Esophagus squamous epithelium (tissue), 5 donors: ENCODE measurements around the gene TCOF1. TPM values are rescaled to one million over a fixed set of nuclear protein-coding genes. Genes with fewer than 3 reads are reported as not detected.

Experiments used
- DNase-seq: peaks from one replicate; lab custom pipeline; 2025; lab: John Stamatoyannopoulos, UW
- H3K27ac ChIP-seq, 4 donors: fragments of 200-600 bp; sonication (generic); one replicate each; pipeline ENCODE4 v1.5.1; 2016 to 2019; ENCODE audit warnings: mild to moderate bottlenecking in 1 of 4
- H3K27me3 ChIP-seq, 4 donors: fragments of 200-600 bp; sonication (generic); 1 replicate in 3 of 4; 2 replicates in 1 of 4; pipeline versions ENCODE4 v1.5.1 to v1.6.0; 2017 to 2021; ENCODE audit warnings: antibody characterized with exemption in 1 of 4
- H3K36me3 ChIP-seq, 3 donors: fragments of 200-600 bp; sonication (generic); one replicate each; pipeline ENCODE4 v1.5.1; 2016 to 2019
- H3K4me1 ChIP-seq, 3 donors: fragments of 200-600 bp; sonication (generic); one replicate each; pipeline ENCODE4 v1.5.1; 2017 to 2019
- H3K4me3 ChIP-seq, 4 donors: fragments of 200-600 bp; sonication (generic); 1 replicate in 3 of 4; 2 replicates in 1 of 4; pipeline ENCODE4 v1.5.1; 2016 to 2019; ENCODE audit warnings: mild to moderate bottlenecking in 2 of 4, moderate library complexity in 1 of 4
- H3K9me3 ChIP-seq, 3 donors: fragments of 200-600 bp; sonication (generic); one replicate each; pipeline ENCODE4 v1.5.1; 2016 to 2019
- CTCF ChIP-seq, 6 experiments: fragments of 450-650 bp in 4 of 6; fragments of 200-600 bp in 2 of 6; sonication (generic) in 2 of 6; IDR thresholded peaks; one replicate each; pipeline ENCODE4 v1.5.1; 2016 to 2019; ENCODE audit warnings: antibody characterized with exemption in 6 of 6, mild to moderate bottlenecking in 4 of 6, moderate library complexity in 4 of 6
- POLR2A ChIP-seq, 4 donors: fragments of 450-650 bp; IDR thresholded peaks; one replicate each; pipeline ENCODE4 v1.6.1; 2017; ENCODE audit warnings: antibody characterized with exemption in 4 of 4, mild to moderate bottlenecking in 4 of 4, moderate library complexity in 3 of 4
- WGBS, 2 donors: methylation state at CpG; one replicate each; pipeline ENCODE4 v1.1.5; 2018; 5-methylcytosine and 5-hydroxymethylcytosine counted together
- intact Hi-C: fragments of 100-400 bp; cut with DNase I; formaldehyde crosslinking; loops from one replicate; pipeline ENCODE4 v1.15.0; 2022
- total RNA-seq, 4 donors: library from RNA; depleted of rRNA; stranded (reverse); fragments of >200 nt; gene quantifications; one replicate each; pipeline ENCODE4 v1.1.0, GENCODE V29; 2016
- donor health status: DM: yes; HTN: yes; CAD: no.

Gene TCOF1
- total RNA-seq, 4 donors from 2014 or later = 18.2 to 41.4 (median 24.8) TPM

GRCh38 chr5:150356575-150357294, 762 bp upstream of the TCOF1 start:
- Histone ChIP-seq H3K4me3 (peak overlapping the region; percentile 62 to 83 (median 74)), H3K27me3 (no peaks in the 10 kb centered on the region), H3K27ac (peak overlapping the region in 3 of 4 donors; percentile 48 to 83 (median 67)), H3K9me3 (no peaks in the 10 kb centered on the region), H3K4me1 (peaks cover 12 to 27% (median 15%) of the 10 kb centered on the region in 3 donors), H3K36me3 (peaks cover 0 to 20% (median 1%) of the 10 kb centered on the region in 3 donors)
- DNase-seq = no peak
- intact Hi-C loops = loop anchor here (10.0 kb wide), 1 partner anchor 82 kb away; no protein-coding TSS in a partner anchor
- TF ChIP-seq CTCF (IDR thresholded peaks at IDR 0.05) (no peak), POLR2A (IDR thresholded peaks at IDR 0.05) (no peak)
- 54 to 59% methylated on average over 7 to 10 of the region's 10 CpGs for WGBS, 2 donors

GRCh38 chr5:150358261-150359095, 981 bp downstream of the TCOF1 start:
- intact Hi-C loops = loop anchor here (10.0 kb wide), 1 partner anchor 84 kb away; no protein-coding TSS in a partner anchor
- no peak for DNase-seq

GRCh38 chr5:150361301-150361700, 3.8 kb downstream of the TCOF1 start:
- H3K27me3 ChIP-seq = no peaks in the 10 kb centered on the region
- intact Hi-C loops = no loop called here
- TF ChIP-seq POLR2A (IDR thresholded peaks at IDR 0.05) = no peak
- H3K36me3 ChIP-seq = peaks cover 11 to 66% (median 12%) of the 10 kb centered on the region in 3 donors
- DNase-seq = no peak
- H3K4me3 ChIP-seq = no peak overlapping the region
- H3K27ac ChIP-seq = no peak overlapping the region
- H3K9me3 ChIP-seq = no peaks in the 10 kb centered on the region
- peaks cover 12 to 27% (median 15%) of the 10 kb centered on the region in 3 donors for H3K4me1 ChIP-seq
- WGBS, 2 donors = 83 to 88% methylated on average over 1 of the region's 1 CpG

More at GRCh38 chr5:150358261-150359095, 981 bp downstream of the TCOF1 start:
- Histone ChIP-seq H3K27ac (peak overlapping the region; percentile 64 to 83 (median 75)), H3K9me3 (no peaks in the 10 kb centered on the region), H3K36me3 (peaks cover 0 to 38% (median 5%) of the 10 kb centered on the region in 3 donors), H3K27me3 (no peaks in the 10 kb centered on the region), H3K4me1 (peaks cover 12 to 27% (median 15%) of the 10 kb centered on the region in 3 donors), H3K4me3 (peak overlapping the region; percentile 62 to 83 (median 74))
- no peak for TF ChIP-seq CTCF (IDR thresholded peaks at IDR 0.05)
- WGBS, 2 donors = 19 to 33% methylated on average over 9 to 19 of the region's 23 CpGs

- TF ChIP-seq CTCF (IDR thresholded peaks at IDR 0.05) (no peak), POLR2A (IDR thresholded peaks at IDR 0.05) (no peak)
- H3K27ac ChIP-seq = no peak overlapping the region
- intact Hi-C loops = no loop called here
- no peak overlapping the region for H3K4me3 ChIP-seq
- no peaks in the 10 kb centered on the region for H3K9me3 ChIP-seq
- H3K4me1 ChIP-seq = peaks cover 4 to 15% (median 12%) of the 10 kb centered on the region in 3 donors
- peaks cover 11 to 82% (median 18%) of the 10 kb centered on the region in 3 donors for H3K36me3 ChIP-seq
- WGBS, 2 donors = 89 to 92% methylated on average over 2 of the region's 2 CpGs
- no peak for DNase-seq
- no peaks in the 10 kb centered on the region for H3K27me3 ChIP-seq
Observed at GRCh38 chr5:150363185-150363584, 5.7 kb downstream of the TCOF1 start.

GRCh38 chr5:150364004-150364403, 6.5 kb downstream of the TCOF1 start:
- no peak for DNase-seq
- H3K27me3 ChIP-seq = no peaks in the 10 kb centered on the region
- H3K4me1 ChIP-seq = peaks cover 0 to 7% (median 4%) of the 10 kb centered on the region in 3 donors
- peaks cover 19 to 90% (median 25%) of the 10 kb centered on the region in 3 donors for H3K36me3 ChIP-seq
- intact Hi-C loops = no loop called here
- no peak overlapping the region for H3K4me3 ChIP-seq
- H3K9me3 ChIP-seq = no peaks in the 10 kb centered on the region
- TF ChIP-seq CTCF (IDR thresholded peaks at IDR 0.05) = no peak
- TF ChIP-seq POLR2A (IDR thresholded peaks at IDR 0.05) = no peak
- 87 to 95% methylated on average over 9 of the region's 9 CpGs for WGBS, 2 donors
- no peak overlapping the region for H3K27ac ChIP-seq
